HepG2 (cell line): ENCODE results near the gene ABCA2. TPM values are rescaled to one million over a fixed set of nuclear protein-coding genes. Genes with fewer than 3 reads are reported as not detected.
A peak's percentile ranks its signal among the peaks of the same experiment; 100 is the strongest.

Experiments
- ATRX ChIP-seq: sonication (generic); formaldehyde crosslinking; IDR thresholded peaks from 2 replicates; pipeline ENCODE4 v1.4.0; 2020; ENCODE audit warnings: missing genetic modification reagents, borderline replicate concordance
- CEBPG ChIP-seq: IDR thresholded peaks from 2 replicates; pipeline ENCODE4 v1.6.1; 2016
- HOXA5 ChIP-seq: sonication (generic); formaldehyde crosslinking; IDR thresholded peaks from 2 replicates; pipeline ENCODE4 v1.4.0; 2020; ENCODE audit warnings: missing genetic modification reagents
- JUND ChIP-seq: sonication (generic); formaldehyde crosslinking; IDR thresholded peaks from 2 replicates; pipeline ENCODE4 v1.8.0; 2022; ENCODE audit warnings: mild to moderate bottlenecking, missing genetic modification reagents
- MAF1 ChIP-seq: sonication (generic); formaldehyde crosslinking; IDR thresholded peaks from 2 replicates; pipeline ENCODE4 v1.5.0; 2020; ENCODE audit warnings: missing genetic modification reagents, borderline replicate concordance
- PCBP2 ChIP-seq: fragments of 200-400 bp; formaldehyde crosslinking; optimal IDR thresholded peaks from 2 replicates; pipeline ENCODE3; 2018; ENCODE audit warnings: low read length, low read depth; ENCODE audit not compliant: poor library complexity, severe bottlenecking
- PHF21A ChIP-seq: sonication (generic); formaldehyde crosslinking; IDR thresholded peaks from 2 replicates; pipeline ENCODE4 v1.5.0; 2020; ENCODE audit warnings: mild to moderate bottlenecking, missing genetic modification reagents
- SATB2 ChIP-seq: sonication (generic); formaldehyde crosslinking; IDR thresholded peaks from 2 replicates; pipeline ENCODE4 v1.5.0; 2020; ENCODE audit warnings: missing genetic modification reagents
- SP5 ChIP-seq: IDR thresholded peaks from 2 replicates; pipeline ENCODE4 v1.6.1; 2016; ENCODE audit warnings: low read depth, borderline replicate concordance
- YY1 ChIP-seq: IDR thresholded peaks from 2 replicates; pipeline ENCODE4 v1.6.1; 2011; ENCODE audit warnings: low read length, low read depth, moderate library complexity, mild to moderate bottlenecking; ENCODE audit not compliant: insufficient read depth, insufficient replicate concordance
- ZBTB42 ChIP-seq: sonication (generic); formaldehyde crosslinking; IDR thresholded peaks from 2 replicates; pipeline ENCODE4 v1.5.0; 2020; ENCODE audit warnings: mild to moderate bottlenecking, missing genetic modification reagents
- ZFP62 ChIP-seq: sonication (generic); formaldehyde crosslinking; IDR thresholded peaks from 2 replicates; pipeline ENCODE4 v1.4.0; 2020; ENCODE audit warnings: missing genetic modification reagents
- ZMAT5 ChIP-seq: sonication (generic); formaldehyde crosslinking; IDR thresholded peaks from 2 replicates; pipeline ENCODE4 v1.5.0; 2020; ENCODE audit warnings: mild to moderate bottlenecking, low read depth, missing genetic modification reagents, borderline replicate concordance
- ZNF274 ChIP-seq: sonication (generic); formaldehyde crosslinking; IDR thresholded peaks from 2 replicates; pipeline ENCODE4 v1.5.1; 2020; ENCODE audit warnings: mild to moderate bottlenecking, missing genetic modification reagents
- ZNF513 ChIP-seq: sonication (generic); formaldehyde crosslinking; conservative IDR thresholded peaks from 2 replicates; pipeline ENCODE4 v1.5.0; 2020; ENCODE audit warnings: missing genetic modification reagents
- ZNF550 ChIP-seq: sonication (generic); formaldehyde crosslinking; IDR thresholded peaks from 2 replicates; pipeline ENCODE4 v1.4.0; 2020; ENCODE audit warnings: mild to moderate bottlenecking, missing genetic modification reagents, borderline replicate concordance
- polyA plus RNA-seq, 8 experiments: library from polyadenylated mRNA; depleted of rRNA in 3 of 8; stranded (reverse) in 7 of 8; unstranded in 1 of 8; fragments of >200 nt; fragmentation: Illumina TruSeq in 4 of 8; extraction: Trizol in 4 of 8; gene quantifications; 2 replicates each; pipeline versions ENCODE4 v1.2.1 to v1.2.3, GENCODE V29; 2011 to 2016; ENCODE audit warnings: low read depth in 4 of 8, missing spikeins in 1 of 8, mixed read lengths in 1 of 8; ENCODE audit not compliant: insufficient read depth in 1 of 8
- total RNA-seq, 5 experiments: library from RNA; depleted of rRNA; stranded (reverse); fragments of >200 nt; fragmentation: Illumina TruSeq; extraction: Trizol; gene quantifications; 2 replicates each; pipeline ENCODE4 v1.2.3, GENCODE V29; 2016; ENCODE audit warnings: low read depth in 1 of 5
- TF ChIP-seq, protein P1 (sequence below): sonication (generic); formaldehyde crosslinking; IDR thresholded peaks from 2 replicates; pipeline ENCODE4 v1.8.0; 2022; ENCODE audit warnings: mild to moderate bottlenecking, missing genetic modification reagents
- TF ChIP-seq, protein P2 (sequence below): sonication (generic); formaldehyde crosslinking; IDR thresholded peaks from 2 replicates; pipeline ENCODE4 v1.5.0; 2020; ENCODE audit warnings: missing genetic modification reagents, mild to moderate bottlenecking, borderline replicate concordance
- TF ChIP-seq, protein P3 (sequence below): sonication (generic); formaldehyde crosslinking; conservative IDR thresholded peaks from 2 replicates; pipeline ENCODE4 v1.4.0; 2020; ENCODE audit warnings: missing genetic modification reagents
- TF ChIP-seq, protein P4 (sequence below): IDR thresholded peaks from 2 replicates; pipeline ENCODE4 v1.6.1; 2012; ENCODE audit warnings: low read length, improper control_type of control experiment

Gene ABCA2
- total and polyA plus RNA-seq, 2 of the 13 experiments (the other 11 are each of a cell fraction or from before 2014, with no cell fraction given) = 2.9 to 19.2 TPM

DNA sequence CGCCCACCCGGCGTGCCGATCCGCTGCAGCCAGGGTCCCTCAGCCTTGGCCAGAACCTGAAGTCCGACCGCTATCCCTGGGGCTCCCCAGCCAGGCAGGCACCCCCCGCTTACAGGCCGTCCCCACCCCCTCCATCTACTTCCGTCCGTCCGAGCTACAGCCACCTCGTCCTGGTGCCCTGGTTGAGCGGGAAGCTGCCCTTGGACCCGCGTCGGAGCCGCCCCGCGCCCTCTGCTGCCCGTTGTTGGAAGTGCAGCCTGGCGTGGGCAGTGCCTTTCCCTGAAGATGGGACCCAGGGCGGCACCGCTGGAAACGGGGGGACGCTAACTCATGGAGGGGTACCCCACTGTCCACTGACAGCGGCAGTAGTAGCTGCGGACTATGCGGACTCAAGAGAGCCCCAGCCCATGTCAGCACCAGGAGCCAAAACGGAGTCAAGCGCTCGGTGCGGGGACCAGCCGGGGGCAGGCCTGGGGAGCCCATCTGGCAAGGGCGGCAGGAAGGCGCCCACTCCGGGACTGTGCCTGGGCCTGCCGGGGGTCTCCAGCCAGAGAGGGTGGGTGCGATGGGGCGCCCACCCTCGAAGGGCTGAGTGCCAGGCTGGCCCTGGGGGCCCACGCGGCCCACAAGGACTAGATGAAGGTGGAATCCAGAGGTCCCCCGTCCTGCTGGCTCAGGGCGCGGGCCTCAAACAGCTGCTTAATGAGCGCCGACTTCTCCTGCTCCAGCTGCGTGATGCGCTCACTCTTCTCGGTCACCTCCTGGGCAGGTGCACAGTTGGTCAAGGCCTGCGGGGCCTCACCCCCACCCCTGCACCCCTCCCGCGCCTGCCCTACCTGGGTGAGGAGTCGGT is 36.2 kb upstream of the ABCA2 start (continued):
- TF ChIP-seq HOXA5 (no peak), ZFP62 (CRISPR knock-in tag) (no peak), JUND (CRISPR knock-in tag) (no peak), PCBP2 (no peak), MAF1 (CRISPR knock-in tag) (no peak), ZMAT5 (CRISPR knock-in tag) (no peak), SATB2 (CRISPR knock-in tag) (no peak), CEBPG (no peak), ZBTB42 (0 out of 2 replicates have a peak, but pooled peaks have one; percentile 46), SP5 (CRISPR knock-in tag) (no peak), YY1 (no peak), ZNF550 (CRISPR knock-in tag) (no peak), ZNF513 (CRISPR knock-in tag) (no peak), ATRX (CRISPR knock-in tag) (no peak), ZNF274 (CRISPR knock-in tag) (0 out of 2 replicates have a peak, but pooled peaks have one; percentile 44), PHF21A (no peak)
- TF ChIP-seq, protein P1, sequence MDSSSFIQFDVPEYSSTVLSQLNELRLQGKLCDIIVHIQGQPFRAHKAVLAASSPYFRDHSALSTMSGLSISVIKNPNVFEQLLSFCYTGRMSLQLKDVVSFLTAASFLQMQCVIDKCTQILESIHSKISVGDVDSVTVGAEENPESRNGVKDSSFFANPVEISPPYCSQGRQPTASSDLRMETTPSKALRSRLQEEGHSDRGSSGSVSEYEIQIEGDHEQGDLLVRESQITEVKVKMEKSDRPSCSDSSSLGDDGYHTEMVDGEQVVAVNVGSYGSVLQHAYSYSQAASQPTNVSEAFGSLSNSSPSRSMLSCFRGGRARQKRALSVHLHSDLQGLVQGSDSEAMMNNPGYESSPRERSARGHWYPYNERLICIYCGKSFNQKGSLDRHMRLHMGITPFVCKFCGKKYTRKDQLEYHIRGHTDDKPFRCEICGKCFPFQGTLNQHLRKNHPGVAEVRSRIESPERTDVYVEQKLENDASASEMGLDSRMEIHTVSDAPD (CRISPR knock-in tag) = no peak
- TF ChIP-seq, protein P2, sequence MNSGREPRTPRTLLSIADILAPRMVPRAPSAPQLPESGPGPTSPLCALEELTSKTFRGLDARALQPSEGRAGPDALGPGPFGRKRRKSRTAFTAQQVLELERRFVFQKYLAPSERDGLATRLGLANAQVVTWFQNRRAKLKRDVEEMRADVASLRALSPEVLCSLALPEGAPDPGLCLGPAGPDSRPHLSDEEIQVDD = peak; percentile 25; the same call in 1 of the 2 replicates
- TF ChIP-seq, protein P3, sequence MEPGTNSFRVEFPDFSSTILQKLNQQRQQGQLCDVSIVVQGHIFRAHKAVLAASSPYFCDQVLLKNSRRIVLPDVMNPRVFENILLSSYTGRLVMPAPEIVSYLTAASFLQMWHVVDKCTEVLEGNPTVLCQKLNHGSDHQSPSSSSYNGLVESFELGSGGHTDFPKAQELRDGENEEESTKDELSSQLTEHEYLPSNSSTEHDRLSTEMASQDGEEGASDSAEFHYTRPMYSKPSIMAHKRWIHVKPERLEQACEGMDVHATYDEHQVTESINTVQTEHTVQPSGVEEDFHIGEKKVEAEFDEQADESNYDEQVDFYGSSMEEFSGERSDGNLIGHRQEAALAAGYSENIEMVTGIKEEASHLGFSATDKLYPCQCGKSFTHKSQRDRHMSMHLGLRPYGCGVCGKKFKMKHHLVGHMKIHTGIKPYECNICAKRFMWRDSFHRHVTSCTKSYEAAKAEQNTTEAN (CRISPR knock-in tag) = no peak
- TF ChIP-seq, protein P4, sequence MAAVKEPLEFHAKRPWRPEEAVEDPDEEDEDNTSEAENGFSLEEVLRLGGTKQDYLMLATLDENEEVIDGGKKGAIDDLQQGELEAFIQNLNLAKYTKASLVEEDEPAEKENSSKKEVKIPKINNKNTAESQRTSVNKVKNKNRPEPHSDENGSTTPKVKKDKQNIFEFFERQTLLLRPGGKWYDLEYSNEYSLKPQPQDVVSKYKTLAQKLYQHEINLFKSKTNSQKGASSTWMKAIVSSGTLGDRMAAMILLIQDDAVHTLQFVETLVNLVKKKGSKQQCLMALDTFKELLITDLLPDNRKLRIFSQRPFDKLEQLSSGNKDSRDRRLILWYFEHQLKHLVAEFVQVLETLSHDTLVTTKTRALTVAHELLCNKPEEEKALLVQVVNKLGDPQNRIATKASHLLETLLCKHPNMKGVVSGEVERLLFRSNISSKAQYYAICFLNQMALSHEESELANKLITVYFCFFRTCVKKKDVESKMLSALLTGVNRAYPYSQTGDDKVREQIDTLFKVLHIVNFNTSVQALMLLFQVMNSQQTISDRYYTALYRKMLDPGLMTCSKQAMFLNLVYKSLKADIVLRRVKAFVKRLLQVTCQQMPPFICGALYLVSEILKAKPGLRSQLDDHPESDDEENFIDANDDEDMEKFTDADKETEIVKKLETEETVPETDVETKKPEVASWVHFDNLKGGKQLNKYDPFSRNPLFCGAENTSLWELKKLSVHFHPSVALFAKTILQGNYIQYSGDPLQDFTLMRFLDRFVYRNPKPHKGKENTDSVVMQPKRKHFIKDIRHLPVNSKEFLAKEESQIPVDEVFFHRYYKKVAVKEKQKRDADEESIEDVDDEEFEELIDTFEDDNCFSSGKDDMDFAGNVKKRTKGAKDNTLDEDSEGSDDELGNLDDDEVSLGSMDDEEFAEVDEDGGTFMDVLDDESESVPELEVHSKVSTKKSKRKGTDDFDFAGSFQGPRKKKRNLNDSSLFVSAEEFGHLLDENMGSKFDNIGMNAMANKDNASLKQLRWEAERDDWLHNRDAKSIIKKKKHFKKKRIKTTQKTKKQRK = no peak
